CD4-positive, alpha-beta memory T cell (primary cell): ENCODE results near the gene MTHFR. TPM values are rescaled to one million over a fixed set of nuclear protein-coding genes. Genes with fewer than 3 reads are reported as not detected.
"Not testable (repeated sequence)": the region's sequence is repeated elsewhere in the genome, so short reads cannot be mapped to it uniquely, and the experiment has no call there.

Experiments
- CTCF ChIA-PET: fragments of 350-600 bp; sonication (Branson Sonifier 250); formaldehyde crosslinking; loops from one replicate; lab custom pipeline; 2021; ENCODE audit warnings: inconsistent platforms; ENCODE audit not compliant: partially characterized antibody; lab: Charles Lee
- POLR2A ChIA-PET: fragments of 350-600 bp; sonication (Branson Sonifier 250); formaldehyde crosslinking; loops from one replicate; lab custom pipeline; 2021; ENCODE audit not compliant: partially characterized antibody; lab: Charles Lee
- DNase-seq, 5 donors: peaks; one replicate each; pipeline versions ENCODE4 v3.0.0 to v3.0.0-alpha.2; 2020 to 2022; ENCODE audit warnings: mixed read lengths in 1 of 5
- H3K27ac ChIP-seq: one replicate; pipeline ENCODE4 v1.7.0; 2013; ENCODE audit warnings: low read depth, low read length
- H3K27me3 ChIP-seq: 2 replicates; pipeline ENCODE4 v1.7.0; 2013; ENCODE audit warnings: mild to moderate bottlenecking, low read length, moderate library complexity; ENCODE audit not compliant: insufficient read depth
- H3K36me3 ChIP-seq: 2 replicates; pipeline ENCODE4 v1.7.0; 2013; ENCODE audit warnings: mild to moderate bottlenecking, low read length, moderate library complexity; ENCODE audit not compliant: insufficient read depth
- H3K4me1 ChIP-seq: 2 replicates; pipeline ENCODE4 v1.7.0; 2013; ENCODE audit warnings: mild to moderate bottlenecking, low read length, moderate library complexity; ENCODE audit not compliant: insufficient read depth
- H3K4me3 ChIP-seq, 2 donors: one replicate each; pipeline ENCODE4 v1.7.0; 2013; ENCODE audit warnings: low read length in 2 of 2, mild to moderate bottlenecking in 1 of 2
- H3K9me3 ChIP-seq, 2 donors: one replicate each; pipeline ENCODE4 v1.7.0; 2013; ENCODE audit warnings: low read length in 2 of 2, control low read depth in 1 of 2; ENCODE audit not compliant: control insufficient read depth in 1 of 2
- H3K27ac Mint-ChIP-seq, 7 donors: one replicate each; pipeline ENCODE4 v1.8.0; 2020 to 2021; ENCODE audit warnings: mixed read lengths in 7 of 7, mild to moderate bottlenecking in 6 of 7, inconsistent platforms in 3 of 7, moderate library complexity in 3 of 7
- H3K27me3 Mint-ChIP-seq, 2 donors: one replicate each; pipeline ENCODE4 v1.8.0; 2020 to 2021; ENCODE audit warnings: mixed read lengths in 2 of 2
- H3K36me3 Mint-ChIP-seq, 2 donors: one replicate each; pipeline ENCODE4 v1.8.0; 2020 to 2021; ENCODE audit warnings: mixed read lengths in 2 of 2, inconsistent platforms in 1 of 2, mild to moderate bottlenecking in 1 of 2
- H3K4me1 Mint-ChIP-seq, 4 donors: one replicate each; pipeline ENCODE4 v1.8.0; 2020 to 2021; ENCODE audit warnings: mixed read lengths in 4 of 4, mild to moderate bottlenecking in 1 of 4
- H3K4me3 Mint-ChIP-seq, 8 donors: one replicate each; pipeline ENCODE4 v1.8.0; 2020 to 2021; ENCODE audit warnings: mixed read lengths in 8 of 8, mild to moderate bottlenecking in 7 of 8, moderate library complexity in 6 of 8, inconsistent platforms in 3 of 8
- H3K9me3 Mint-ChIP-seq, 8 donors: one replicate each; pipeline ENCODE4 v1.8.0; 2020 to 2021; ENCODE audit warnings: mixed read lengths in 8 of 8, mild to moderate bottlenecking in 5 of 8, inconsistent platforms in 3 of 8, moderate library complexity in 1 of 8
- intact Hi-C: fragments of 100-400 bp; cut with micrococcal nuclease; formaldehyde crosslinking; loops from one replicate; pipeline ENCODE4 v1.15.1; 2023
- polyA plus RNA-seq, 2 donors: library from polyadenylated mRNA; unstranded; fragments of 300-500 nt; fragmentation: Illumina TruSeq; gene quantifications; one replicate each; pipeline ENCODE4 v1.2.3, GENCODE V29; 2021
- total RNA-seq, 2 experiments: library from RNA; stranded (reverse); gene quantifications; one replicate each; pipeline ENCODE4 v1.2.3, GENCODE V29; 2021

MTHFR gene
- total and polyA plus RNA-seq, 4 experiments from 2014 or later, result 2.3 to 54.2 (median 29.8) TPM

- peaks cover 26 to 39% of the 10 kb centered on the region in 2 donors for H3K36me3 Mint-ChIP-seq
- CTCF ChIA-PET, result no interaction called here
- no peak overlapping the region for H3K27ac Mint-ChIP-seq
- Histone ChIP-seq H3K27ac (no peak overlapping the region), H3K9me3 (no peaks in the 10 kb centered on the region), H3K36me3 (peaks cover 16% of the 10 kb centered on the region), H3K4me1 (peaks cover 3% of the 10 kb centered on the region), H3K27me3 (no peaks in the 10 kb centered on the region), H3K4me3 (no peak overlapping the region)
- no peaks in the 10 kb centered on the region for H3K9me3 Mint-ChIP-seq
- intact Hi-C loops, result no loop called here
- H3K27me3 Mint-ChIP-seq, result no peaks in the 10 kb centered on the region
- no peak overlapping the region for H3K4me3 Mint-ChIP-seq
- H3K4me1 Mint-ChIP-seq, result peaks cover 5 to 11% (median 9%) of the 10 kb centered on the region in 4 donors
- DNase-seq, result no peak
- POLR2A ChIA-PET, result no interaction called here
These were observed 7.3 kb upstream of the MTHFR start for GRCh38 chr1:11813021-11813420.

DNA sequence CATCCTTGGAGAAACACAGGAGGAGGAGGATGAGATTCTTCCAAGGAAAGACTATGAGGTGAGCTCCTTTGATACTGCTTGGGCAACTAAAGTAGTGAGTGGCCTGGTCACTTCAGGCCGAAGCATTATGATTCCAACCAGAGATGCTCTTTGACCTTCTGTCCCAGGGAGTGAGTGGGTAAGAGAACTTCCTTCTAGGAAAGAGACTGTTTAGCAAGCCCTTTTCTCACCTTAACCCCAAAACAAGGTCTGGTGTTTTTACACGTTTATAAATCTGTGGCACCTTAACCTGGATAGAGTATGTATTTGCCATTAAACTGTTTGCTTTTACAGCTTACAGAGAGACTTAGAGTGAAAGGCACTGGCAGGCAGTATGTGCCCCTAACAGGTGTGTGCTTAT is 1.4 kb upstream of the MTHFR start:
- peak overlapping the region in 1 of 2 donors; percentile 86 for H3K4me3 ChIP-seq
- H3K4me1 ChIP-seq, result peaks cover 53% of the 10 kb centered on the region
- POLR2A ChIA-PET, result interaction anchor here (1.3 to 3.0 kb wide), 8 partner anchors 9 to 546 kb away, joined by 3 to 80 read pairs (median 5); partner anchors contain the start of gene AGTRAP

DNA sequence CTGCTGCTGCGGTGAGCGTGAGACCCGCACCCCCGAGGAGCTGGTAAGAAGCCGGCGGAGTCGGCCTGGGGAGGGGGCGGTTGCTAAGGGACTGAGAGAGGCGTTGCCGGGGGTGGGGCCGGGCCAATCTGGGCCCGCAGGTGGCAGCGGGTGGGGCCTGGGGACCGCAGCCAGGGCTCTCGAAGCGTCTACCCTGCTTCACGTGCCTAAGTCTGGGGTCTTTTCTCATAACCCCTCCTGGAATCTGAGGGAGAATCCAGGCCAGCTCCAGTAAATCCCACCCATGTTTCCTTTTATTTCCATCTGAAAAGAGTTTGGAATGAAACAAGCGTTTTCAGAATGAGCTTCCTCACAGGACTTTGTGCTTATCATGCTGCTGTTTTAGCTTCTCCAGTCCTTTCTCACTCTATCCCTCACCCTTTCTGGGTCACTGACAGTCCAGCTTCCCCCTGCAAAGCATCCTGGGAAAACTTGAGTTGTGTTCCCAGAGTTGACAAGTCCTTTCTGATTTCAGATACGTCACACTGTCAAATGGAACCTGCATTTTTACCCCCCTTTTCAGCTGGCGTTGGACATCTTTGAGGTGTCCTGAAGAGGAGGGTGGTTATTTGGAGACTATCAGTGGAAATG is 658 bp upstream of the MTHFR start:
- Mint-ChIP-seq H3K27ac (peak overlapping the region; percentile 92 to 100 (median 99)), H3K4me3 (peak overlapping the region; percentile 96 to 100 (median 98)), H3K27me3 (no peaks in the 10 kb centered on the region), H3K4me1 (peaks cover 35 to 72% (median 56%) of the 10 kb centered on the region in 4 donors), H3K36me3 (peaks cover under 1 to 25% of the 10 kb centered on the region in 2 donors), H3K9me3 (peaks cover 0 to 1% (median 0%) of the 10 kb centered on the region in 8 donors)
- ChIA-PET POLR2A (interaction anchor here (0.8 to 3.0 kb wide), 13 partner anchors 9 to 813 kb away, joined by 3 to 80 read pairs (median 5); partner anchors contain the start of genes AGTRAP and EXOSC10), CTCF (interaction anchor here (1.0 to 1.8 kb wide), 4 partner anchors 18 to 156 kb away, joined by 3 to 7 read pairs (median 4); no protein-coding TSS in a partner anchor)
- intact Hi-C loops, result loop anchor here (1.0 to 10.0 kb wide), 7 partner anchors 22 to 1294 kb away; partner anchors contain the start of genes AGTRAP, MAD2L2, MFN2 and MTOR
- Histone ChIP-seq H3K4me1 (peaks cover 55% of the 10 kb centered on the region), H3K27ac (peak overlapping the region; percentile 73), H3K27me3 (no peaks in the 10 kb centered on the region), H3K9me3 (no peaks in the 10 kb centered on the region), H3K4me3 (peak overlapping the region; percentile 37 to 86), H3K36me3 (peaks cover under 1% of the 10 kb centered on the region)
- DNase-seq, result no peak

More for the DNA sequence above, 1.4 kb upstream of the MTHFR start:
- peak overlapping the region; percentile 73 for H3K27ac ChIP-seq
- peak overlapping the region; percentile 92 to 100 (median 99) for H3K27ac Mint-ChIP-seq
- DNase-seq, result no peak
- H3K36me3 Mint-ChIP-seq, result peaks cover 0 to 30% of the 10 kb centered on the region in 2 donors
- H3K4me3 Mint-ChIP-seq, result peak overlapping the region; percentile 65 to 100 (median 98)
- no peaks in the 10 kb centered on the region for H3K9me3 ChIP-seq
- intact Hi-C loops, result loop anchor here (2.0 to 10.0 kb wide), 6 partner anchors 22 to 1295 kb away; partner anchors contain the start of genes AGTRAP, MAD2L2, MFN2 and MTOR
- H3K27me3 ChIP-seq, result no peaks in the 10 kb centered on the region
- CTCF ChIA-PET, result interaction anchor here (1.1 to 1.8 kb wide), 3 partner anchors 19 to 103 kb away, joined by 3 to 7 read pairs (median 5); no protein-coding TSS in a partner anchor
- H3K9me3 Mint-ChIP-seq, result peaks cover 0 to 1% (median 0%) of the 10 kb centered on the region in 8 donors
- H3K27me3 Mint-ChIP-seq, result no peaks in the 10 kb centered on the region
- no peaks in the 10 kb centered on the region for H3K36me3 ChIP-seq
- H3K4me1 Mint-ChIP-seq, result peaks cover 35 to 65% (median 52%) of the 10 kb centered on the region in 4 donors

DNA sequence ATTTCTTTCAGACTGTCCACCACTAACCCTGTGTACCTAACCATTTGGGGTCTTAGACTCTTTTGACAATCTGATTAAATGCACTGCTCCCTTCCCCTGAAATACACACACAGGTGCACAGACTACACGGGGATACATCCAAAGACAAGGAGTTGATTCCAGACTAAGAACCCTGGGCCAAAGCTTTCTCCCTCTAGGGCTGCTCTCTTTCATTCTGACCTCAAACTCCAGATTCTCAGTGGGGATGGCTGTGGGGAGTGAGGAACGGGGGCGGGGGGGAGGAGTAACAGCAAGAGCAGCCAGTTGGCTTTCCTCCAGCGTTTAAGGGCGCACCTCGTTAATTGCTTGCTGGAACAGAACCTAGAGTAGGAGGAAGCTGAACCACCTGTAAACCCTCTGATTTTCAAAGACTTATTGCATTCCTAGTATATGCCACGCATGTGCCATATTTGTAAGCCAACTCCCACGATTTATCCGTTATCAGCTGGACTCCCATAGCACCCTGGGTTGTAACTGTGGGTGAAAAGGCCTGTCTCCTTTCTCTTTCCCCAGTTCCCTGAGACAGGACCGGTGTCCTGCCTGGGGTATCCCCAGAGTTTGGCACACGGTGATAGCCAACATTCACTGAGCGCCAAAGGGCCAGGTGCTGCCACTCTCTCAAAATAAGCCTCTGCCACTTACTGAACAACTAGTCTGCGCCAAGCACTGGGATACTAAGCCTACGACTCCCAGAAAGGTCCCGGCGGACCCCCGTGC is 920 bp downstream of the MTHFR start:
- ChIA-PET CTCF (no interaction called here), POLR2A (interaction anchor here (1.0 to 3.3 kb wide), 3 partner anchors 85 to 105 kb away, joined by 5 to 27 read pairs (median 9); no protein-coding TSS in a partner anchor)
- peaks cover 35 to 76% (median 58%) of the 10 kb centered on the region in 4 donors for H3K4me1 Mint-ChIP-seq
- H3K4me1 ChIP-seq, result peaks cover 55% of the 10 kb centered on the region
- no peaks in the 10 kb centered on the region for H3K27me3 Mint-ChIP-seq
- peak overlapping the region; percentile 75 to 100 (median 89) for H3K27ac Mint-ChIP-seq
- H3K27me3 ChIP-seq, result no peaks in the 10 kb centered on the region
- peak overlapping the region; percentile 73 for H3K27ac ChIP-seq
- peaks cover 16% of the 10 kb centered on the region for H3K36me3 ChIP-seq
- H3K36me3 Mint-ChIP-seq, result peaks cover 13 to 36% of the 10 kb centered on the region in 2 donors
- peak overlapping the region; percentile 96 to 100 (median 98) for H3K4me3 Mint-ChIP-seq
- peaks cover 0 to 4% (median 0%) of the 10 kb centered on the region in 8 donors for H3K9me3 Mint-ChIP-seq
- intact Hi-C loops, result loop anchor here (5.0 to 10.0 kb wide), 4 partner anchors 123 to 1293 kb away; partner anchors contain the start of genes MAD2L2, MFN2 and MTOR
- no peaks in the 10 kb centered on the region for H3K9me3 ChIP-seq
- peak overlapping the region; percentile 37 to 86 for H3K4me3 ChIP-seq
- peak in 2 of 5 donors; percentile 20 to 53 for DNase-seq

- H3K4me3 ChIP-seq, result peak overlapping the region; percentile 50 to 68
- intact Hi-C loops, result loop anchor here (10.0 kb wide), 1 partner anchor 181 kb away; the partner anchor contains the start of gene MFN2
- H3K27me3 ChIP-seq, DNase-seq, H3K9me3 Mint-ChIP-seq, H3K9me3 ChIP-seq, H3K27me3 Mint-ChIP-seq: not testable (repeated sequence)
- H3K27ac ChIP-seq, result peak overlapping the region; percentile 41
- peaks cover 20% of the 10 kb centered on the region for H3K36me3 ChIP-seq
- Mint-ChIP-seq H3K4me3 (peak overlapping the region; percentile 96 to 100 (median 98)), H3K27ac (peak overlapping the region; percentile 85 to 100 (median 92)), H3K36me3 (peaks cover 15 to 40% of the 10 kb centered on the region in 2 donors), H3K4me1 (peaks cover 35 to 73% (median 56%) of the 10 kb centered on the region in 4 donors)
- ChIA-PET CTCF (interaction anchor here (1.5 to 1.7 kb wide), 2 partner anchors 19 to 67 kb away, joined by 4 to 5 read pairs; no protein-coding TSS in a partner anchor), POLR2A (interaction anchor here (0.6 to 3.3 kb wide), 8 partner anchors 19 to 531 kb away, joined by 3 to 27 read pairs (median 5); partner anchors contain the start of genes MFN2 and UBIAD1)
- H3K4me1 ChIP-seq, result peaks cover 55% of the 10 kb centered on the region
These were observed 1.7 kb downstream of the MTHFR start for GRCh38 chr1:11803924-11804665.
